ENCODE results near the gene MTERF2. TPM values are rescaled to one million over a fixed set of nuclear protein-coding genes. Genes with fewer than 3 reads are reported as not detected.

The MTERF2 gene, protein sequence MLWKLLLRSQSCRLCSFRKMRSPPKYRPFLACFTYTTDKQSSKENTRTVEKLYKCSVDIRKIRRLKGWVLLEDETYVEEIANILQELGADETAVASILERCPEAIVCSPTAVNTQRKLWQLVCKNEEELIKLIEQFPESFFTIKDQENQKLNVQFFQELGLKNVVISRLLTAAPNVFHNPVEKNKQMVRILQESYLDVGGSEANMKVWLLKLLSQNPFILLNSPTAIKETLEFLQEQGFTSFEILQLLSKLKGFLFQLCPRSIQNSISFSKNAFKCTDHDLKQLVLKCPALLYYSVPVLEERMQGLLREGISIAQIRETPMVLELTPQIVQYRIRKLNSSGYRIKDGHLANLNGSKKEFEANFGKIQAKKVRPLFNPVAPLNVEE
- total RNA-seq: 3.6 and 3.8 TPM in 2 replicates

DNA sequence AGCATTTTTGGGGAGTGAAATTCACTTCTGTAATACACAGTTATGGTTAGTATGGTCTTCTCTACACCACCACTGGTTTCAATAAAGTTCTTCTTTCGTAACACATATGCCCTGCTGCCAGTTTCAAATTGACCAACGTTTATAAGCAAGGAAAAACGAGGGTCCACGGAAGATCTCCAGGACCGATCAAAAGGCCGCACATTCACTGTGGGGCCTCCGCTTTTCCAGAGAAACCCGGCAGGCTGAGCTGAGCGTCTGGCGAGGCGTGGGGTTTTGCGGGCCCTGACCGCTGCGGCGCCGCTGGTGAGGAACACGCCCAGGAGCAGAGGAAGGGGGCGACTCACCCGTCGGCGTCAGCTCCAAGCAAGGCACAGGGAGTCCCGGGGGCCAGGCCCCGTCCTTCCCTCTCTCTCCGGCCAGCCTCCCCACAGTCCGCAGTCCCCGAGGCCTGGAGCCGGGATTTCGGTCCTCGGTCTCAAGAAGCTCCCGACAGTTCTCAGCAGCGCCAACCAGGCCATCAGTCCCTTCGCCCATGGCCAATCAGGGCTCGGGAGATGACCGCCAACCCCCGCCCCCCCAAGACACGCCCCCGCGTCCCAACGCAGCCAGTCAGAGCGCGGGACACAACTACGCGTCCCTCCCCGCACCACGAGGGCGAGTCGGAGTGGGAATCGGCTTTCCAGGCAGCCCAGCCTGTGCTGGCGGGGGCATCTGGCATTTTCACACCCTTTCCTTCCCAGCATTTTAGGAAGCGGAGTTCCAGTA lies at the start of gene MTERF2:
MTERF2 (minus strand) TSS at position 522 of the 765 bp plus-strand sequence. CDS start 8,432 bp downstream, outside the sequence.
- Histone ChIP-seq H4K20me1 (ENCODE audit: insufficient read depth, low read length) (no peaks in the 10 kb centered on the region), H3K4me2 (ENCODE audit: insufficient read depth, low read length) (peak within 1 kb of the TSS; percentile 91), H3K79me2 (ENCODE audit: insufficient read depth, low read length) (peaks cover 15% of the 10 kb centered on the region), H3K27ac (ENCODE audit: low read depth, low read length) (peak within 1 kb of the TSS; percentile 84), H2AFZ (ENCODE audit: low read length) (peak within 1 kb of the TSS; percentile 80), H3K4me1 (ENCODE audit: insufficient read depth, low read length) (peaks cover 28% of the 10 kb centered on the region), H3K27me3 (ENCODE audit: insufficient read depth, low read length) (no peaks in the 10 kb centered on the region), H3K36me3 (ENCODE audit: insufficient read depth, low read length) (no peaks in the 10 kb centered on the region), H3K9me3 (ENCODE audit: low read depth, low read length) (no peaks in the 10 kb centered on the region), H3K4me3 (ENCODE audit: insufficient read depth, low read length) (peak within 1 kb of the TSS; percentile 82)
- TF ChIP-seq, protein P1, sequence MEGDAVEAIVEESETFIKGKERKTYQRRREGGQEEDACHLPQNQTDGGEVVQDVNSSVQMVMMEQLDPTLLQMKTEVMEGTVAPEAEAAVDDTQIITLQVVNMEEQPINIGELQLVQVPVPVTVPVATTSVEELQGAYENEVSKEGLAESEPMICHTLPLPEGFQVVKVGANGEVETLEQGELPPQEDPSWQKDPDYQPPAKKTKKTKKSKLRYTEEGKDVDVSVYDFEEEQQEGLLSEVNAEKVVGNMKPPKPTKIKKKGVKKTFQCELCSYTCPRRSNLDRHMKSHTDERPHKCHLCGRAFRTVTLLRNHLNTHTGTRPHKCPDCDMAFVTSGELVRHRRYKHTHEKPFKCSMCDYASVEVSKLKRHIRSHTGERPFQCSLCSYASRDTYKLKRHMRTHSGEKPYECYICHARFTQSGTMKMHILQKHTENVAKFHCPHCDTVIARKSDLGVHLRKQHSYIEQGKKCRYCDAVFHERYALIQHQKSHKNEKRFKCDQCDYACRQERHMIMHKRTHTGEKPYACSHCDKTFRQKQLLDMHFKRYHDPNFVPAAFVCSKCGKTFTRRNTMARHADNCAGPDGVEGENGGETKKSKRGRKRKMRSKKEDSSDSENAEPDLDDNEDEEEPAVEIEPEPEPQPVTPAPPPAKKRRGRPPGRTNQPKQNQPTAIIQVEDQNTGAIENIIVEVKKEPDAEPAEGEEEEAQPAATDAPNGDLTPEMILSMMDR (IDR thresholded peaks at IDR 0.05; ENCODE audit: extremely low read depth, low read depth, low read length): no peak
- peak; percentile 95 for DNase-seq (ENCODE audit: insufficient read length, low spot score, missing footprints)

DNA sequence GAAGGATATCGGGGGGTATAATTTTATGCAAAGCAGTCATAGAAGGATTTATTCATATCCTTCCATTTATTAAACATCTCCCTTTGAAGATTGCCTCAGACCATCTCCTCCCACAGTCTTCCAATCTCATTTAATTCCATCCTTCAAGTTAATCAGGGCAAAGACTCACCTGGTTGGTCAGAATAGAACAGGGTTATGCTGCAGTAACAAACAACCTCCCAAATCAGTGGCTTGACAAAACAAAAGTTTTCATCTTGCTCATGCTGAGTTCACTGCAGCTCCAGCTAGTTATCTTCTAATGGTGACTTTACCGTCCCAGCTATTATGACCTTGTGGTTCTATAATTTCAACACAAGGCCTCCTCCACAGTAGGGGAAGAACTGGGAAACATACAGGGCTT lies 48.8 kb upstream of the MTERF2 start:
- Histone ChIP-seq H3K4me1 (ENCODE audit: insufficient read depth, low read length) (no peaks in the 10 kb centered on the region), H3K27ac (ENCODE audit: low read depth, low read length) (no peak overlapping the region), H3K4me2 (ENCODE audit: insufficient read depth, low read length) (no peak overlapping the region), H2AFZ (ENCODE audit: low read length) (no peak overlapping the region), H3K79me2 (ENCODE audit: insufficient read depth, low read length) (peaks cover 38% of the 10 kb centered on the region), H3K4me3 (ENCODE audit: insufficient read depth, low read length) (no peak overlapping the region), H3K27me3 (ENCODE audit: insufficient read depth, low read length) (no peaks in the 10 kb centered on the region), H3K9me3 (ENCODE audit: low read depth, low read length) (no peaks in the 10 kb centered on the region), H3K36me3 (ENCODE audit: insufficient read depth, low read length) (no peaks in the 10 kb centered on the region), H4K20me1 (ENCODE audit: insufficient read depth, low read length) (no peaks in the 10 kb centered on the region)
- DNase-seq (ENCODE audit: insufficient read length, low spot score, missing footprints): no peak
- TF ChIP-seq, protein P1 (IDR thresholded peaks at IDR 0.05; ENCODE audit: extremely low read depth, low read depth, low read length): no peak

DNA sequence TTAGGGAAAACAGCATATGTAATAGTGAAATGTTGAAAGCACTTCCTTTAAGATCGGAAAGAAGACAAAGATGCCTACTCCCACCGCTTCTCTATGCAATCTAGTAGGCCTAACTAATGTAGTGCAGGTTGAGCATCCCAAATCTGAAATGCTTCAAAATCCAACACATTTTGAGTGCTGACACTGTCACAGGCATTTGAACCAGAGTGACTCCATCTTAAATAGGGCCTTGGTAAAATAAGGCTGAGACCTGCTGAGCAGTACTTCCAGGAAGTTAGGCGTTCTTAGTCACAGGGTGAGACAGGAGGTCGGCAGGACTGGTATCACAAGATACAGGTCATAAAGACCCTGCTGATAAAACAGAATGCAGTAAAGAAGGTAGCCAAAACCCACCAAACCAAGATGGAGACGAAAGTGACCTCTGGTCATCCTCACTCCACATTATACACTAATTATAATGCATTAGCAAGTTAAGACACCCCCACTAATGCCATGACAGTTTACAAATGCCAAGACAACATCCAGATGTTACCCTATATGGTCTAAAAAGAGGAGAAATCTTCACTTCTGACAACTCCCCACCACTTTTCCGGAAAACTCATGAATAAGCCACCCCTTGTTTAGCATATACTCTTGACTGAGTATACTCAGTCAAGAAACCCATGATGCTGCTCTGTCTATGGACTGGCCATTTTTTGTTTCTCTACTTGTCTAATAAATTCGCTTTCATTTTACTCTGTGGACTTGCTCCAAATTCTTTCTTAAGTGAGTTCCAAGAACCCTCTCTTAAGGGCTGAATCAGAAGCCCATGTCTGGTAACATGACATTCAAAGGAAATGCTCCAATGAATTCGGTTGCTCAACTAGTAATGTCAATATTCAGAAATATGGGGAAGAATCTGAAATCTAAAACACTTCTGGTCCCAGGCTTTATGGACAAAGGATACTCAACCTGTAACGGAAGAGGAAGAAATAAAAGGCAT lies 47.1 kb upstream of the MTERF2 start:
- no peaks in the 10 kb centered on the region for H3K4me1 ChIP-seq (ENCODE audit: insufficient read depth, low read length)
- no peak overlapping the region for H2AFZ ChIP-seq (ENCODE audit: low read length)
- peaks cover 47% of the 10 kb centered on the region for H3K79me2 ChIP-seq (ENCODE audit: insufficient read depth, low read length)
- no peak overlapping the region for H3K27ac ChIP-seq (ENCODE audit: low read depth, low read length)
- no peak for DNase-seq (ENCODE audit: insufficient read length, low spot score, missing footprints)
- H3K27me3 ChIP-seq (ENCODE audit: insufficient read depth, low read length): no peaks in the 10 kb centered on the region
- no peaks in the 10 kb centered on the region for H3K36me3 ChIP-seq (ENCODE audit: insufficient read depth, low read length)
- H3K9me3 ChIP-seq (ENCODE audit: low read depth, low read length): no peaks in the 10 kb centered on the region
- H4K20me1 ChIP-seq (ENCODE audit: insufficient read depth, low read length): no peaks in the 10 kb centered on the region
- TF ChIP-seq, protein P1 (IDR thresholded peaks at IDR 0.05; ENCODE audit: extremely low read depth, low read depth, low read length): no peak
- H3K4me3 ChIP-seq (ENCODE audit: insufficient read depth, low read length): no peak overlapping the region
- no peak overlapping the region for H3K4me2 ChIP-seq (ENCODE audit: insufficient read depth, low read length)
